GM23338 (cell line): Measurements from ENCODE around the gene UNC5C. TPM values are rescaled to one million over a fixed set of nuclear protein-coding genes. Genes with fewer than 3 reads are reported as not detected.

Experiments used
- ATAC-seq: fragments of 200-7000 bp; cut with Tn5 transposase; 3 replicates; pipeline ENCODE4 v1.9.1; 2020
- DNase-seq: peaks from one replicate; pipeline ENCODE4 v3.0.0-alpha.2; 2015; ENCODE audit warnings: low spot score
- H2AFZ ChIP-seq: fragments of 200-600 bp; sonication (generic); 2 replicates; pipeline ENCODE4 v1.8.0; 2016; ENCODE audit warnings: antibody characterized with exemption, mild to moderate bottlenecking, moderate library complexity
- H3F3A ChIP-seq: fragments of 200-600 bp; sonication (generic); replicated peaks from 2 replicates; pipeline ENCODE4 v1.8.0; 2017; ENCODE audit warnings: antibody characterized with exemption, mixed run types, low read depth
- H3K27ac ChIP-seq: fragments of 200-600 bp; sonication (generic); 2 replicates; pipeline ENCODE4 v1.6.1; 2016; ENCODE audit warnings: low read depth
- H3K27me3 ChIP-seq: fragments of 200-600 bp; sonication (generic); 2 replicates; pipeline ENCODE4 v1.8.0; 2016; ENCODE audit warnings: mild to moderate bottlenecking, mixed run types, moderate library complexity; ENCODE audit not compliant: insufficient read depth
- H3K36me3 ChIP-seq: fragments of 200-600 bp; sonication (generic); 2 replicates; pipeline ENCODE4 v1.8.0; 2016; ENCODE audit warnings: mild to moderate bottlenecking; ENCODE audit not compliant: insufficient read depth
- H3K4me1 ChIP-seq: fragments of 200-600 bp; sonication (generic); 2 replicates; pipeline ENCODE4 v1.8.0; 2016; ENCODE audit warnings: mild to moderate bottlenecking, moderate library complexity; ENCODE audit not compliant: insufficient read depth
- H3K4me2 ChIP-seq: fragments of 200-600 bp; sonication (generic); 2 replicates; pipeline ENCODE4 v1.7.1; 2017; ENCODE audit warnings: mixed run types
- H3K4me3 ChIP-seq: fragments of 200-600 bp; sonication (generic); 2 replicates; pipeline ENCODE4 v1.6.1; 2016; ENCODE audit warnings: mixed run types
- H3K79me2 ChIP-seq: fragments of 200-600 bp; sonication (generic); replicated peaks from 2 replicates; pipeline ENCODE4 v1.8.0; 2017; ENCODE audit warnings: mild to moderate bottlenecking; ENCODE audit not compliant: insufficient read depth
- H3K9me2 ChIP-seq: fragments of 200-600 bp; sonication (generic); 2 replicates; pipeline ENCODE4 v1.8.0; 2017; ENCODE audit not compliant: insufficient read depth
- H4K20me1 ChIP-seq: fragments of 200-600 bp; sonication (generic); replicated peaks from 2 replicates; pipeline ENCODE4 v1.8.0; 2017; ENCODE audit warnings: mild to moderate bottlenecking; ENCODE audit not compliant: insufficient read depth
- H3K27ac Mint-ChIP-seq: 2 replicates; pipeline ENCODE4 v1.8.0; 2020; ENCODE audit warnings: inconsistent platforms, mild to moderate bottlenecking, moderate library complexity, mixed read lengths
- H3K27me3 Mint-ChIP-seq: 3 replicates; pipeline ENCODE4 v1.8.0; 2022; ENCODE audit warnings: low read depth, mild to moderate bottlenecking, moderate library complexity, mixed read lengths, inconsistent platforms; ENCODE audit not compliant: insufficient read depth, poor library complexity
- H3K36me3 Mint-ChIP-seq: 3 replicates; pipeline ENCODE4 v1.8.0; 2021; ENCODE audit warnings: low read depth, mild to moderate bottlenecking, inconsistent platforms, moderate library complexity, mixed read lengths
- H3K4me1 Mint-ChIP-seq: 3 replicates; pipeline ENCODE4 v1.8.0; 2020; ENCODE audit warnings: mild to moderate bottlenecking, inconsistent platforms, mixed read lengths
- H3K4me3 Mint-ChIP-seq: 3 replicates; pipeline ENCODE4 v1.8.0; 2021; ENCODE audit warnings: moderate library complexity, mild to moderate bottlenecking, inconsistent platforms, mixed read lengths
- H3K9me3 Mint-ChIP-seq: 3 replicates; pipeline ENCODE4 v1.8.0; 2020; ENCODE audit warnings: moderate library complexity, mild to moderate bottlenecking, inconsistent platforms, mixed read lengths
- CREB1 ChIP-seq: fragments of 250-450 bp; sonication (Bioruptor Pico); IDR thresholded peaks from 2 replicates; pipeline ENCODE4 v1.5.0; 2020; ENCODE audit warnings: low read depth, mild to moderate bottlenecking, moderate library complexity
- EZH2 ChIP-seq: fragments of 200-600 bp; sonication (generic); IDR thresholded peaks from one replicate; pipeline ENCODE4 v1.8.0; 2017; ENCODE audit warnings: antibody characterized with exemption, mild to moderate bottlenecking, low read depth; ENCODE audit not compliant: unreplicated experiment
- EZH2phosphoT487 ChIP-seq: fragments of 200-600 bp; sonication (generic); IDR thresholded peaks from one replicate; pipeline ENCODE4 v1.8.1; 2018; ENCODE audit warnings: antibody characterized with exemption; ENCODE audit not compliant: unreplicated experiment
- JUNB ChIP-seq: IDR thresholded peaks from one replicate; pipeline ENCODE4 v1.6.1; 2016; ENCODE audit warnings: antibody characterized with exemption; ENCODE audit not compliant: unreplicated experiment
- NANOG ChIP-seq: IDR thresholded peaks from 2 replicates; pipeline ENCODE4 v1.6.1; 2016; ENCODE audit warnings: antibody characterized with exemption, borderline replicate concordance
- STAT1 ChIP-seq: IDR thresholded peaks from one replicate; pipeline ENCODE4 v1.6.1; 2016; ENCODE audit warnings: antibody characterized with exemption; ENCODE audit not compliant: unreplicated experiment
- ZNF114 ChIP-seq: fragments of 250-450 bp; sonication (Bioruptor Pico); IDR thresholded peaks from 2 replicates; pipeline ENCODE4 v1.5.0; 2020; ENCODE audit warnings: mild to moderate bottlenecking, moderate library complexity
- ZNF331 ChIP-seq: fragments of 250-450 bp; sonication (Bioruptor Pico); IDR thresholded peaks from 2 replicates; pipeline ENCODE4 v1.5.0; 2020; ENCODE audit warnings: low read depth, mild to moderate bottlenecking, moderate library complexity
- polyA plus RNA-seq: library from polyadenylated mRNA; unstranded; fragments of >200 nt; fragmentation: Nextera tagmentation; extraction: Ambion mirVana; gene quantifications from 2 replicates; pipeline ENCODE4 v1.2.1, GENCODE V29; 2016
- total RNA-seq: library from RNA; depleted of rRNA; stranded (reverse); fragments of >200 nt; shearing (Covaris generic); gene quantifications from 2 replicates; pipeline ENCODE4 v1.2.3, GENCODE V29; 2014
- TF ChIP-seq, protein P1 (sequence below): fragments of 250-450 bp; sonication (Bioruptor Pico); IDR thresholded peaks from 2 replicates; pipeline ENCODE4 v1.5.0; 2020; ENCODE audit warnings: mild to moderate bottlenecking, moderate library complexity
- TF ChIP-seq, protein P2 (sequence below): IDR thresholded peaks from 2 replicates; pipeline ENCODE4 v1.6.1; 2016; ENCODE audit warnings: antibody characterized with exemption
- TF ChIP-seq, protein P3 (sequence below), 2 experiments: fragments of 200-600 bp in 1 of 2; sonication (generic) in 1 of 2; conservative IDR thresholded peaks; 2 replicates each; pipeline versions ENCODE4 v1.5.1 to v1.6.1; 2016 to 2017; ENCODE audit warnings: antibody characterized with exemption in 2 of 2, low read depth in 2 of 2, mild to moderate bottlenecking in 2 of 2, moderate library complexity in 1 of 2

Gene UNC5C
- total and polyA plus RNA-seq, 2 experiments from 2014 or later, result 0.08 to 0.21 TPM

DNA sequence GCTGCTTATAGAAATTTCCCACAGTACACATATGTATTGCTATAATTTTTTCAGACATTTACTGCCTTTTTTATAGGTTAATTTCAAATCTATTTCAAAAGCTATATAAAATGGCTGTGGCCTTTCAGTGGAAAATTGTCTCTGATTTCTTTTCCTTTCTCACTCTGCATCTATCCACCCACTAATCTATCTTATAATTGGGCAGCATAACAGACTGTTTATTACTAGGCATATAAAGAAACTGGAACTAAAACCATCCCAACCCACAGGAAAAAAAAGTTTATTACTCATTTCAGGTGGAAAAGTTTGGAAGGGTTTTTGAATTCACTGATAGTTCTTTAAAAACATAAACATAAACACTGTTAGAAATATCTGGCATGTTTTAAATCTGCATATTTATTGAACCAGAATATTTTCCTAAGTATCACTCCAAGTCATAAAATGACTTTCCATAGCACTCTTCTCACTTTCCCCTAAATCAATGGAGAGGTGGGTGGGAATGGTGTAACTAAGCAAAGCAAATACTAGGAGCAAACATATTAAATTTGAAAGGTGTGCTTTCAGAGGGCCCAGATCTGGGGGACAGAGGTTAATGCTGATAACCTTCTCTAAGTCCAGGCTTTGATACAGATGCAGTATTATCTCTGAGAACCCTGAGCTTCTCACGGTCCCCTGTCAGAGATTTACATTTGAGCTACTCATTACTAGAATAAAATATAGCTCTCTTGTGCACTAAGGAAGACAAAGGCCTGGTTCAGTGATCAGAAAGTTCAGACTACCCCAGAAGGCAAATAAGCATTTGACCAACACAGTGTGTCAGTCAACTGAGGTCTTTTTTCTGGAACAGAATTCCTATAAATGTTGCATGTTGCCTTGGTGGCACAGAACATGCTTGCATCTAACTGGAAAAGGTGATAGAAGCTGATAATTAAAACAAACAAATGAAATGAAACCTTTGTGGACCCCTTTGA is 328.3 kb downstream of the UNC5C start:
- H3K27me3 Mint-ChIP-seq, result no peaks in the 10 kb centered on the region
- Histone ChIP-seq H4K20me1 (no peaks in the 10 kb centered on the region), H3K4me1 (no peaks in the 10 kb centered on the region), H3K27me3 (no peaks in the 10 kb centered on the region), H3K4me3 (no peak overlapping the region), H3K79me2 (no peaks in the 10 kb centered on the region), H3F3A (no peaks in the 10 kb centered on the region), H2AFZ (0 out of 2 replicates have a peak overlapping the region, but pooled peaks have one; percentile 29), H3K27ac (no peak overlapping the region), H3K9me2 (no peaks in the 10 kb centered on the region), H3K4me2 (no peak overlapping the region), H3K36me3 (no peaks in the 10 kb centered on the region)
- ATAC-seq (no peak), DNase-seq (no peak)
- TF ChIP-seq, protein P1, sequence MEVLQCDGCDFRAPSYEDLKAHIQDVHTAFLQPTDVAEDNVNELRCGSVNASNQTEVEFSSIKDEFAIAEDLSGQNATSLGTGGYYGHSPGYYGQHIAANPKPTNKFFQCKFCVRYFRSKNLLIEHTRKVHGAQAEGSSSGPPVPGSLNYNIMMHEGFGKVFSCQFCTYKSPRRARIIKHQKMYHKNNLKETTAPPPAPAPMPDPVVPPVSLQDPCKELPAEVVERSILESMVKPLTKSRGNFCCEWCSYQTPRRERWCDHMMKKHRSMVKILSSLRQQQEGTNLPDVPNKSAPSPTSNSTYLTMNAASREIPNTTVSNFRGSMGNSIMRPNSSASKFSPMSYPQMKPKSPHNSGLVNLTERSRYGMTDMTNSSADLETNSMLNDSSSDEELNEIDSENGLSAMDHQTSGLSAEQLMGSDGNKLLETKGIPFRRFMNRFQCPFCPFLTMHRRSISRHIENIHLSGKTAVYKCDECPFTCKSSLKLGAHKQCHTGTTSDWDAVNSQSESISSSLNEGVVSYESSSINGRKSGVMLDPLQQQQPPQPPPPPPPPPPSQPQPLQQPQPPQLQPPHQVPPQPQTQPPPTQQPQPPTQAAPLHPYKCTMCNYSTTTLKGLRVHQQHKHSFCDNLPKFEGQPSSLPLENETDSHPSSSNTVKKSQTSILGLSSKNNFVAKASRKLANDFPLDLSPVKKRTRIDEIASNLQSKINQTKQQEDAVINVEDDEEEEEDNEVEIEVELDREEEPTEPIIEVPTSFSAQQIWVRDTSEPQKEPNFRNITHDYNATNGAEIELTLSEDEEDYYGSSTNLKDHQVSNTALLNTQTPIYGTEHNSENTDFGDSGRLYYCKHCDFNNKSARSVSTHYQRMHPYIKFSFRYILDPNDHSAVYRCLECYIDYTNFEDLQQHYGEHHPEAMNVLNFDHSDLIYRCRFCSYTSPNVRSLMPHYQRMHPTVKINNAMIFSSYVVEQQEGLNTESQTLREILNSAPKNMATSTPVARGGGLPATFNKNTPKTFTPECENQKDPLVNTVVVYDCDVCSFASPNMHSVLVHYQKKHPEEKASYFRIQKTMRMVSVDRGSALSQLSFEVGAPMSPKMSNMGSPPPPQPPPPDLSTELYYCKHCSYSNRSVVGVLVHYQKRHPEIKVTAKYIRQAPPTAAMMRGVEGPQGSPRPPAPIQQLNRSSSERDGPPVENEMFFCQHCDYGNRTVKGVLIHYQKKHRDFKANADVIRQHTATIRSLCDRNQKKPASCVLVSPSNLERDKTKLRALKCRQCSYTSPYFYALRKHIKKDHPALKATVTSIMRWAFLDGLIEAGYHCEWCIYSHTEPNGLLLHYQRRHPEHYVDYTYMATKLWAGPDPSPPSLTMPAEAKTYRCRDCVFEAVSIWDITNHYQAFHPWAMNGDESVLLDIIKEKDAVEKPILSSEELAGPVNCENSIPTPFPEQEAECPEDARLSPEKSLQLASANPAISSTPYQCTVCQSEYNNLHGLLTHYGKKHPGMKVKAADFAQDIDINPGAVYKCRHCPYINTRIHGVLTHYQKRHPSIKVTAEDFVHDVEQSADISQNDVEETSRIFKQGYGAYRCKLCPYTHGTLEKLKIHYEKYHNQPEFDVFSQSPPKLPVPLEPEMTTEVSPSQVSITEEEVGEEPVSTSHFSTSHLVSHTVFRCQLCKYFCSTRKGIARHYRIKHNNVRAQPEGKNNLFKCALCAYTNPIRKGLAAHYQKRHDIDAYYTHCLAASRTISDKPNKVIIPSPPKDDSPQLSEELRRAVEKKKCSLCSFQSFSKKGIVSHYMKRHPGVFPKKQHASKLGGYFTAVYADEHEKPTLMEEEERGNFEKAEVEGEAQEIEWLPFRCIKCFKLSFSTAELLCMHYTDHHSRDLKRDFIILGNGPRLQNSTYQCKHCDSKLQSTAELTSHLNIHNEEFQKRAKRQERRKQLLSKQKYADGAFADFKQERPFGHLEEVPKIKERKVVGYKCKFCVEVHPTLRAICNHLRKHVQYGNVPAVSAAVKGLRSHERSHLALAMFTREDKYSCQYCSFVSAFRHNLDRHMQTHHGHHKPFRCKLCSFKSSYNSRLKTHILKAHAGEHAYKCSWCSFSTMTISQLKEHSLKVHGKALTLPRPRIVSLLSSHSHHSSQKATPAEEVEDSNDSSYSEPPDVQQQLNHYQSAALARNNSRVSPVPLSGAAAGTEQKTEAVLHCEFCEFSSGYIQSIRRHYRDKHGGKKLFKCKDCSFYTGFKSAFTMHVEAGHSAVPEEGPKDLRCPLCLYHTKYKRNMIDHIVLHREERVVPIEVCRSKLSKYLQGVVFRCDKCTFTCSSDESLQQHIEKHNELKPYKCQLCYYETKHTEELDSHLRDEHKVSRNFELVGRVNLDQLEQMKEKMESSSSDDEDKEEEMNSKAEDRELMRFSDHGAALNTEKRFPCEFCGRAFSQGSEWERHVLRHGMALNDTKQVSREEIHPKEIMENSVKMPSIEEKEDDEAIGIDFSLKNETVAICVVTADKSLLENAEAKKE (CRISPR knock-in tag), result no peak
- TF ChIP-seq ZNF331 (CRISPR knock-in tag) (no peak), EZH2 (no peak), CREB1 (no peak), ZNF114 (CRISPR knock-in tag) (no peak), NANOG (no peak), STAT1 (no peak), EZH2phosphoT487 (no peak), JUNB (no peak)
- TF ChIP-seq, protein P2, sequence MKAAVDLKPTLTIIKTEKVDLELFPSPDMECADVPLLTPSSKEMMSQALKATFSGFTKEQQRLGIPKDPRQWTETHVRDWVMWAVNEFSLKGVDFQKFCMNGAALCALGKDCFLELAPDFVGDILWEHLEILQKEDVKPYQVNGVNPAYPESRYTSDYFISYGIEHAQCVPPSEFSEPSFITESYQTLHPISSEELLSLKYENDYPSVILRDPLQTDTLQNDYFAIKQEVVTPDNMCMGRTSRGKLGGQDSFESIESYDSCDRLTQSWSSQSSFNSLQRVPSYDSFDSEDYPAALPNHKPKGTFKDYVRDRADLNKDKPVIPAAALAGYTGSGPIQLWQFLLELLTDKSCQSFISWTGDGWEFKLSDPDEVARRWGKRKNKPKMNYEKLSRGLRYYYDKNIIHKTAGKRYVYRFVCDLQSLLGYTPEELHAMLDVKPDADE, result no peak
- TF ChIP-seq, protein P3, sequence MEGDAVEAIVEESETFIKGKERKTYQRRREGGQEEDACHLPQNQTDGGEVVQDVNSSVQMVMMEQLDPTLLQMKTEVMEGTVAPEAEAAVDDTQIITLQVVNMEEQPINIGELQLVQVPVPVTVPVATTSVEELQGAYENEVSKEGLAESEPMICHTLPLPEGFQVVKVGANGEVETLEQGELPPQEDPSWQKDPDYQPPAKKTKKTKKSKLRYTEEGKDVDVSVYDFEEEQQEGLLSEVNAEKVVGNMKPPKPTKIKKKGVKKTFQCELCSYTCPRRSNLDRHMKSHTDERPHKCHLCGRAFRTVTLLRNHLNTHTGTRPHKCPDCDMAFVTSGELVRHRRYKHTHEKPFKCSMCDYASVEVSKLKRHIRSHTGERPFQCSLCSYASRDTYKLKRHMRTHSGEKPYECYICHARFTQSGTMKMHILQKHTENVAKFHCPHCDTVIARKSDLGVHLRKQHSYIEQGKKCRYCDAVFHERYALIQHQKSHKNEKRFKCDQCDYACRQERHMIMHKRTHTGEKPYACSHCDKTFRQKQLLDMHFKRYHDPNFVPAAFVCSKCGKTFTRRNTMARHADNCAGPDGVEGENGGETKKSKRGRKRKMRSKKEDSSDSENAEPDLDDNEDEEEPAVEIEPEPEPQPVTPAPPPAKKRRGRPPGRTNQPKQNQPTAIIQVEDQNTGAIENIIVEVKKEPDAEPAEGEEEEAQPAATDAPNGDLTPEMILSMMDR (conservative IDR thresholded peaks at IDR 0.05; ENCODE audit: low read depth in 2 of 2), result no peak
- no peak overlapping the region for H3K27ac Mint-ChIP-seq
- H3K4me3 Mint-ChIP-seq, result no peak overlapping the region
- peaks cover 5% of the 10 kb centered on the region; the same call in 2 of the 3 replicates for H3K4me1 Mint-ChIP-seq
- no peaks in the 10 kb centered on the region for H3K36me3 Mint-ChIP-seq
- no peaks in the 10 kb centered on the region for H3K9me3 Mint-ChIP-seq
